ENCODE measurements around the gene CCDC179. TPM values are rescaled to one million over a fixed set of nuclear protein-coding genes. Genes with fewer than 3 reads are reported as not detected.

The CCDC179 gene
- total RNA-seq, 4 donors from 2014 or later: not detected

DNA sequence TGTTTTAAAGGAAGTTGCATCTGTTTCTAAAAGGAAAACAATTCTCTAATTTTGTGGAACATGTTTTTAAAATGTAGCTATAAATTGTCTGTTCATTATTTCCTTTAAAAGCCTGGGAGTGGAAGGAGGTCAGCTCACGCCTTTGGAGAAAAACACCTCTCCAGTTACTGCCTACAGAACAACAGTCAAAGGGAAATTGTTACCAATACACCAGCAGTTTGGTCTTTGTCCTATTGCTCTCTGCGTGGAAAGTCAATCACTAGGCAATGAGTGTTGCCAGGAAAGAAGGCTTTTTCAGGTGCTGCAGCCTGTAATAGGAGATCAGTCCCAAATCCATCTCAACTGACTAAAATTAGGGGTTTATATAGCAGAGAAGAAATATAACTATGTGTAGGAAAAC, 52.9 kb downstream of the CCDC179 start:
- Histone ChIP-seq H3K27ac (replicated peaks in 1 of 4) (no peak overlapping the region), H3K4me1 (peaks cover 0 to 10% (median 4%) of the 10 kb centered on the region in 4 donors), H3K36me3 (no peaks in the 10 kb centered on the region), H3K4me3 (no peak overlapping the region), H3K27me3 (no peaks in the 10 kb centered on the region), H3K9me3 (no peaks in the 10 kb centered on the region)
- 89% methylated on average over 2 of the region's 2 CpGs for WGBS
- TF ChIP-seq, protein P1, sequence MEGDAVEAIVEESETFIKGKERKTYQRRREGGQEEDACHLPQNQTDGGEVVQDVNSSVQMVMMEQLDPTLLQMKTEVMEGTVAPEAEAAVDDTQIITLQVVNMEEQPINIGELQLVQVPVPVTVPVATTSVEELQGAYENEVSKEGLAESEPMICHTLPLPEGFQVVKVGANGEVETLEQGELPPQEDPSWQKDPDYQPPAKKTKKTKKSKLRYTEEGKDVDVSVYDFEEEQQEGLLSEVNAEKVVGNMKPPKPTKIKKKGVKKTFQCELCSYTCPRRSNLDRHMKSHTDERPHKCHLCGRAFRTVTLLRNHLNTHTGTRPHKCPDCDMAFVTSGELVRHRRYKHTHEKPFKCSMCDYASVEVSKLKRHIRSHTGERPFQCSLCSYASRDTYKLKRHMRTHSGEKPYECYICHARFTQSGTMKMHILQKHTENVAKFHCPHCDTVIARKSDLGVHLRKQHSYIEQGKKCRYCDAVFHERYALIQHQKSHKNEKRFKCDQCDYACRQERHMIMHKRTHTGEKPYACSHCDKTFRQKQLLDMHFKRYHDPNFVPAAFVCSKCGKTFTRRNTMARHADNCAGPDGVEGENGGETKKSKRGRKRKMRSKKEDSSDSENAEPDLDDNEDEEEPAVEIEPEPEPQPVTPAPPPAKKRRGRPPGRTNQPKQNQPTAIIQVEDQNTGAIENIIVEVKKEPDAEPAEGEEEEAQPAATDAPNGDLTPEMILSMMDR (IDR thresholded peaks at IDR 0.05): no peak
- TF ChIP-seq POLR2AphosphoS5 (IDR thresholded peaks at IDR 0.05): no peak
- TF ChIP-seq EP300 (IDR thresholded peaks at IDR 0.05): no peak
- no peak for TF ChIP-seq POLR2A (IDR thresholded peaks at IDR 0.05; ENCODE audit: low read depth)
- intact Hi-C loops (cut with DNase I): no loop called here
- no peak for DNase-seq (ENCODE audit: extremely low spot score)

DNA sequence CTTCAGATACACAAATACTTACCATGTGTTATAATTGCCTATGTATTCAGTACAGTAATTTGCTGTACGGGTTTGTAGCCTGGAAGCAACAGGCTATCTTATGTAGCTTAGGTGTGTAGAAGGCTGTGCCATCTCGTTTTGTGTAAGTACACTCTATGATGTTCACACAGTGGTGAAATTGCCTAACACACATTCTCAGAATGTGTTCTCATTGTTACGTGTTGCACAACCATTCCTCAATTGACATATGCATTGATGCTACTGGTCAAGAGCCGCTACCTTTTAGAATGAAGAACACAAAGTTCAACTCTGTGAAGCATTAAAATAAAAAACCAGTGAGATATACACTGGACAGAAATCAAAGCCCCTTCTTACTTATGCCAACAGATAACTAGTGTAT, 57.4 kb downstream of the CCDC179 start:
- 94% methylated on average over 4 of the region's 4 CpGs for WGBS
- no peaks in the 10 kb centered on the region for H3K27me3 ChIP-seq
- H3K4me3 ChIP-seq: no peak overlapping the region
- DNase-seq (ENCODE audit: extremely low spot score): no peak
- TF ChIP-seq POLR2A (IDR thresholded peaks at IDR 0.05; ENCODE audit: low read depth) (no peak), EP300 (IDR thresholded peaks at IDR 0.05) (no peak), POLR2AphosphoS5 (IDR thresholded peaks at IDR 0.05) (no peak)
- TF ChIP-seq, protein P1 (IDR thresholded peaks at IDR 0.05): no peak
- H3K36me3 ChIP-seq: no peaks in the 10 kb centered on the region
- H3K9me3 ChIP-seq: no peaks in the 10 kb centered on the region
- peaks cover 0 to 4% (median 0%) of the 10 kb centered on the region in 4 donors for H3K4me1 ChIP-seq
- intact Hi-C loops (cut with DNase I): no loop called here
- H3K27ac ChIP-seq (replicated peaks in 1 of 4): no peak overlapping the region

DNA sequence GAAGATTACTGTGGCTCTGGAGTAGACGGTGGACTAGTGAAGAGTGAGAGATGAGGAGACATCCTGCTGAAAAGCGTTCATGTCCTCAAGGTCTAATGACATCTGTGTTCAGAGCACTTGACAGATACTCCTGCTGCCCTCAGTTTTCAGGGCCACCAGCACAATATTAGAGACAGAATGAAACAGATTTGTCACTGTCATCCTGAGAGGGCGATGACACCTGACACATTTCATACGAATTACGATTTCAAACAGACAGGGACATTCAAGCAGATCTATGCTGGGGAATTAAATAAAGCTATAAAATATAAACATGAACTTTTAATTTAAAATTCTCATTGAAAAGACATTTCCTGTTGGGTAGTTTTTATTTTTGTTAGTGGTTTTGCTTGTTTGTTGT, 59.8 kb downstream of the CCDC179 start:
- no peaks in the 10 kb centered on the region for H3K27me3 ChIP-seq
- no peak overlapping the region for H3K4me3 ChIP-seq
- intact Hi-C loops (cut with DNase I): no loop called here
- 89% methylated on average over 5 of the region's 5 CpGs for WGBS
- no peaks in the 10 kb centered on the region for H3K36me3 ChIP-seq
- H3K9me3 ChIP-seq: no peaks in the 10 kb centered on the region
- no peak overlapping the region for H3K27ac ChIP-seq (replicated peaks in 1 of 4)
- no peak for DNase-seq (ENCODE audit: extremely low spot score)
- no peaks in the 10 kb centered on the region for H3K4me1 ChIP-seq
- TF ChIP-seq POLR2A (IDR thresholded peaks at IDR 0.05; ENCODE audit: low read depth) (no peak), EP300 (IDR thresholded peaks at IDR 0.05) (no peak), POLR2AphosphoS5 (IDR thresholded peaks at IDR 0.05) (no peak)
- TF ChIP-seq, protein P1 (IDR thresholded peaks at IDR 0.05): no peak

DNA sequence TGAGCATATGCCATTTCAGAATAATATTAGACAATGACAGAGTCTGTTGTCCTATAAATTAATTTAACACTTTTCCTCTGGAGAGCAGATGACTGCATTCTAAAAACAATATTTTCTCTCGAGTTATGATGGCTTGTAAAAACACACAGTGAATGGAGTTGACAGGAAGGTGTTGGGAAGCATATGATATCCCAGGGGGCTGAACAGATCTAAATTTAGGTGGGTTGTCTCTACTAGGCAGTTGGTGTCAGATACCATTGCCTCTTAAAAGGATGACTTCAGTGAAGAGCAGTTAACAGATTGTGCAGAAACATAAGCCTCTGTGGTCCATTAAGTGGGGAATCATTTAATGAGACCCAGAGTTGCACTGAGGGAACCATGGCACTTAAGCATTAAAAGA, 61.4 kb downstream of the CCDC179 start:
- Histone ChIP-seq H3K9me3 (no peaks in the 10 kb centered on the region), H3K36me3 (no peaks in the 10 kb centered on the region), H3K27ac (replicated peaks in 1 of 4) (no peak overlapping the region), H3K27me3 (no peaks in the 10 kb centered on the region), H3K4me3 (no peak overlapping the region), H3K4me1 (no peaks in the 10 kb centered on the region)
- no peak for DNase-seq (ENCODE audit: extremely low spot score)
- intact Hi-C loops (cut with DNase I): no loop called here
- no peak for TF ChIP-seq EP300 (IDR thresholded peaks at IDR 0.05)
- TF ChIP-seq POLR2AphosphoS5 (IDR thresholded peaks at IDR 0.05): no peak
- TF ChIP-seq POLR2A (IDR thresholded peaks at IDR 0.05; ENCODE audit: low read depth): no peak
- TF ChIP-seq, protein P1 (IDR thresholded peaks at IDR 0.05): no peak
- WGBS: 71% methylated on average over 1 of the region's 1 CpG

DNA sequence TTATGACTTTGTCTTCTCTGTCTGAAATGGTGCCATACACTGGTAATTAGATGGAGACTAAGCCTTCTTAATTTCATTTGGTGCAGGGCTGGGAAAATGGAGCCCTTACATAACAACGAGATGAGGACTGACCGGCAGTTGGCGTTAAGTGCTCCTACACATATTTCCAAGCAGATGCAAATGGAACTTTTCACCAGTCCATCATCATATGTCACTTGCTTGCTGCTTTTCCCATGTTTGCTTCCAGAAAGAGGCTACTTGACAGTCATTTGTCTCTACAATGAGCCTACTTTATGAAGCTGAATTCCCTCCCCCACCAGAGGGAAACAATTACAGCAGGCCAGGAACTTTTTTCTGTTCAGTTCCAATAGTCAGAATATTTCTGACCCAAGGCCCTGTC, 63.2 kb downstream of the CCDC179 start:
- Histone ChIP-seq H3K27me3 (no peaks in the 10 kb centered on the region), H3K4me1 (no peaks in the 10 kb centered on the region), H3K36me3 (no peaks in the 10 kb centered on the region), H3K4me3 (no peak overlapping the region), H3K27ac (replicated peaks in 1 of 4) (no peak overlapping the region), H3K9me3 (no peaks in the 10 kb centered on the region)
- WGBS: 91% methylated on average over 3 of the region's 3 CpGs
- no peak for DNase-seq (ENCODE audit: extremely low spot score)
- TF ChIP-seq POLR2A (IDR thresholded peaks at IDR 0.05; ENCODE audit: low read depth) (no peak), EP300 (IDR thresholded peaks at IDR 0.05) (no peak), POLR2AphosphoS5 (IDR thresholded peaks at IDR 0.05) (no peak)
- intact Hi-C loops (cut with DNase I): no loop called here

Other genes starting within 250 kb of the CCDC179 start
- gene FANCF, start 234.7 kb downstream of the CCDC179 start, total RNA-seq: 1 to 10 TPM; 3.6 to 6.7 (median 4.9) TPM
- 1 to 10 TPM in 3 of 4 donors, under 1 TPM in 1; 0.65 to 4.2 (median 1.4) TPM for gene GAS2, start 193.9 kb downstream of the CCDC179 start, total RNA-seq
- gene SVIP, start 30.7 kb downstream of the CCDC179 start, total RNA-seq: 10 to 100 TPM in 3 of 4 donors, 1 to 10 TPM in 1; 7.9 to 17.0 (median 12.8) TPM

All from esophagus muscularis mucosa (tissue), 4 donors.